ENCODE data around the gene FAM118B. TPM values are rescaled to one million over a fixed set of nuclear protein-coding genes. Genes with fewer than 3 reads are reported as not detected.
A peak's percentile ranks its signal among the peaks of the same experiment; 100 is the strongest.

FAM118B gene
- total RNA-seq, 4 donors from 2014 or later = 11.4 to 14.2 (median 11.6) TPM

DNA sequence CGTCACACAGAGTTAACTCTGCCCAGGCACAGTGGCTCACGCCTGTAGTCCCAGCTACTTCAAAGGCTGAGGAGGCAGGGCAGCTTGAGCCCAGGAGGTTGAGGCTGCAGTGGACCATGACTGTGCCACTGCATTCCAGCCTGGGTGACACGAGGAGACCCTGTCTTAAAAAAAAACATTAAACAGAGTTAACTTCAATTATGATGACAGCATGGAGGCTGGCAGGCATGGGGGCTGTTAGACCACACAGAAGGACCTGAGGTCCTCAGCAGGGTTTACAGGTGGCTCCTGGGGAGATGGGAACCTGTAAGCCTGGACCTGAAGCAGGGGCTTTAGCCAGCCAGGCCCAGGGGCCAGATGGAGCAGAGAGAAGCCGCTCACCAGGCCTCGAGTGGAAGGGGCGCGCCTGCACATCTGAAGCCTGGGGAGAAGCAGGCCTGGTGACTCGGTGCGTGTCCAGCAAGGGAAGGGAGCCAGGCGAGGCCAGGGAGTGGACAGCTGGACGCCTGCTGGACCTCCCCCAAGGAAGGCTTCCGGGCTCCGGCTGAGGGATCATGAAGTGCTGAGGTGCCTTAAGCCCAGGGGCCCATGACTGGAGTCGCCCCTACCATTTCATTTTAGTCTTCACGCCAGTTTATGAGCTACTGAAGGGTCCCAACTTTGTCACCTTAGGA lies 25.4 kb upstream of the FAM118B start:
- Histone ChIP-seq H3K9me3 (no peaks in the 10 kb centered on the region), H3K36me3 (peaks cover 0 to 61% (median 0%) of the 10 kb centered on the region in 3 donors), H3K4me3 (no peak overlapping the region), H3K4me1 (peaks cover 0 to 3% (median 0%) of the 10 kb centered on the region in 4 donors), H3K27ac (no peak overlapping the region), H3K27me3 (no peaks in the 10 kb centered on the region)
- DNase-seq (ENCODE audit: low spot score in 2 of 2) = peak in 1 of 2 donors; percentile 21
- WGBS, 2 donors = 65 to 76% methylated on average over 15 of the region's 15 CpGs
- TF ChIP-seq, protein P1, sequence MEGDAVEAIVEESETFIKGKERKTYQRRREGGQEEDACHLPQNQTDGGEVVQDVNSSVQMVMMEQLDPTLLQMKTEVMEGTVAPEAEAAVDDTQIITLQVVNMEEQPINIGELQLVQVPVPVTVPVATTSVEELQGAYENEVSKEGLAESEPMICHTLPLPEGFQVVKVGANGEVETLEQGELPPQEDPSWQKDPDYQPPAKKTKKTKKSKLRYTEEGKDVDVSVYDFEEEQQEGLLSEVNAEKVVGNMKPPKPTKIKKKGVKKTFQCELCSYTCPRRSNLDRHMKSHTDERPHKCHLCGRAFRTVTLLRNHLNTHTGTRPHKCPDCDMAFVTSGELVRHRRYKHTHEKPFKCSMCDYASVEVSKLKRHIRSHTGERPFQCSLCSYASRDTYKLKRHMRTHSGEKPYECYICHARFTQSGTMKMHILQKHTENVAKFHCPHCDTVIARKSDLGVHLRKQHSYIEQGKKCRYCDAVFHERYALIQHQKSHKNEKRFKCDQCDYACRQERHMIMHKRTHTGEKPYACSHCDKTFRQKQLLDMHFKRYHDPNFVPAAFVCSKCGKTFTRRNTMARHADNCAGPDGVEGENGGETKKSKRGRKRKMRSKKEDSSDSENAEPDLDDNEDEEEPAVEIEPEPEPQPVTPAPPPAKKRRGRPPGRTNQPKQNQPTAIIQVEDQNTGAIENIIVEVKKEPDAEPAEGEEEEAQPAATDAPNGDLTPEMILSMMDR (IDR thresholded peaks at IDR 0.05) = no peak
- TF ChIP-seq EP300 (IDR thresholded peaks at IDR 0.05) (no peak), POLR2A (IDR thresholded peaks at IDR 0.05) (no peak)

DNA sequence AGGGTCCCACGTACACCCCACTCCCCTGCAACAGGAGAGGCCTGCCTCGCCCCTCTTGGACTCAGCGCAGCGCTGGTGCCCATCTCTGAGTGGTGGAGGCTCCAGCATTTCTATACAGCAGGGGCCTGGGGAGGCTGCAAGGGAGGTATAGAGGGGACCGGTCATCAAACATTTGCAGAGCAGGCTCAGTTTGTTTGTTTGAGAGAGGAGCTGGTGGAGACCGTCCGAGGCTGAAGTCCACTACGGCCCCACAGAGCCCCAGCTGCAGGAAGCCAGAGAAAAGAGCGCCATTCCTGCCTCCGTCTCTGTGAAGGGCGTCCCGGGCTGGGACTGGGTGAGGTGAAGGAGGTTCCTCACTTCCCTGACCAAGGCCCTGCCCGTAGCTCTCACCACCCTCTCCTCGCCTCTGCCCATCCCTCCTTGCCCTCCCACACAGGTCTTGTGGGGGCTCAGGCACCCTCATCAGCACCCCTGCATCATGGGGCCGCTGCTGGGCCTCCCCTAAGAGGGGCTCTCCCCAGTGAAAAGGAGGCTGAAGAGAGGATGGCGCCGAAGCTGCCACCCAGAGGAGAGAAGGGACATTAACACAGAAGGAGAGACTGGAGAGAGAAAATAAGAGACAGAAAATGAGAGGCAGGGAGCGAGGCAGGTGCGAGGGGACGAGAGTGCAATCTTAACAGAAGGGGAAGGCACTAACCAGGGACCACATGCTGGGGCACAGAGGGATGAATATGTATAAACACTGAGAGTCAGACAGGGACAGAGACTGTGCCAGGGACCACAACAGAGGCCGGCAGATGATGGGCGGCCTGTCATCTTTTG lies 24.7 kb upstream of the FAM118B start:
- Histone ChIP-seq H3K36me3 (peaks cover 0 to 68% (median 0%) of the 10 kb centered on the region in 3 donors), H3K27me3 (no peaks in the 10 kb centered on the region), H3K4me3 (no peak overlapping the region), H3K9me3 (no peaks in the 10 kb centered on the region), H3K4me1 (peaks cover 0 to 3% (median 0%) of the 10 kb centered on the region in 4 donors), H3K27ac (no peak overlapping the region)
- TF ChIP-seq EP300 (IDR thresholded peaks at IDR 0.05) (no peak), POLR2A (IDR thresholded peaks at IDR 0.05) (no peak)
- TF ChIP-seq, protein P1 (IDR thresholded peaks at IDR 0.05) = no peak
- DNase-seq (ENCODE audit: low spot score in 2 of 2) = no peak
- WGBS, 2 donors = 79 to 84% methylated on average over 16 to 22 of the region's 22 CpGs

DNA sequence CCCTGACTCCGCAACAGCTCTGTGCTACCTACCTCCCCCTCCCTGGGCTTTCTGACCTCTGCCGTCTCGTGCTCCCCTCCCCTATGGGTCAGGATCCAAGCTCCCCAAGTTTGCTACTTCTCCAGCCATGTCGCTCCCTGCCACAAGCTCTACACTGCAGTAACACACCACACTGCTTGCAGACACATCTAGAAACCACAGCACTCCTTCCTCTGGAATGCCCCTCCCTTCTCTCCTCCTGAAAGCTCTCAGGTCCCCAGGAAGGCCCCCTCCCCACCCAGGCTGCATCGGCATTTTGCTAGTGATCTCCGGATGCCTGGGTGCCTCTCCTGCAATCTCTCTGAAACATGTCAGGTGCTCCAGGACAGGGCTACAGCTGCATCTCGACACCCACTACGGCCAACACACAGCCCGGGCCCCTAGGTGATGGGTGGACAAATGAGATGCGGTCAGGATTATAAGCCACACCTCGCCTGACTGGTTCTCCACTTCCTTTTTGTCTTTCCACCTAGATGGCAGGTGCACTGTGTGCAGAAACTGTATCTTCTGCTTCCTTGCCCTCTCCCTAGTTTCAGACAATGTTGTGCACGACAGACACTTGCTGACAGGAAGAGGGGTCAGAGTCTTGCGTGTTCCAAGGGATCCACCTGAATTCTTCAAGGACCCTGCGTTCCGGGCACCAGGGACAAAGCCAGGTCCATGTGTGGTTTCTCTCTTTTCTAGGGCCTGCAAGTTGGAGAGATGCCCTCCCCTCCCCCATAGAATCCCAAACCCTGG lies 23.1 kb upstream of the FAM118B start:
- Histone ChIP-seq H3K4me1 (peaks cover 0 to 3% (median 0%) of the 10 kb centered on the region in 4 donors), H3K27ac (no peak overlapping the region), H3K27me3 (no peaks in the 10 kb centered on the region), H3K9me3 (no peaks in the 10 kb centered on the region), H3K36me3 (peaks cover 0 to 84% (median 0%) of the 10 kb centered on the region in 3 donors), H3K4me3 (no peak overlapping the region)
- TF ChIP-seq EP300 (IDR thresholded peaks at IDR 0.05) (no peak), POLR2A (IDR thresholded peaks at IDR 0.05) (no peak)
- TF ChIP-seq, protein P1 (IDR thresholded peaks at IDR 0.05) = no peak
- no peak for DNase-seq (ENCODE audit: low spot score in 2 of 2)
- 80 to 88% methylated on average over 15 of the region's 15 CpGs for WGBS, 2 donors

DNA sequence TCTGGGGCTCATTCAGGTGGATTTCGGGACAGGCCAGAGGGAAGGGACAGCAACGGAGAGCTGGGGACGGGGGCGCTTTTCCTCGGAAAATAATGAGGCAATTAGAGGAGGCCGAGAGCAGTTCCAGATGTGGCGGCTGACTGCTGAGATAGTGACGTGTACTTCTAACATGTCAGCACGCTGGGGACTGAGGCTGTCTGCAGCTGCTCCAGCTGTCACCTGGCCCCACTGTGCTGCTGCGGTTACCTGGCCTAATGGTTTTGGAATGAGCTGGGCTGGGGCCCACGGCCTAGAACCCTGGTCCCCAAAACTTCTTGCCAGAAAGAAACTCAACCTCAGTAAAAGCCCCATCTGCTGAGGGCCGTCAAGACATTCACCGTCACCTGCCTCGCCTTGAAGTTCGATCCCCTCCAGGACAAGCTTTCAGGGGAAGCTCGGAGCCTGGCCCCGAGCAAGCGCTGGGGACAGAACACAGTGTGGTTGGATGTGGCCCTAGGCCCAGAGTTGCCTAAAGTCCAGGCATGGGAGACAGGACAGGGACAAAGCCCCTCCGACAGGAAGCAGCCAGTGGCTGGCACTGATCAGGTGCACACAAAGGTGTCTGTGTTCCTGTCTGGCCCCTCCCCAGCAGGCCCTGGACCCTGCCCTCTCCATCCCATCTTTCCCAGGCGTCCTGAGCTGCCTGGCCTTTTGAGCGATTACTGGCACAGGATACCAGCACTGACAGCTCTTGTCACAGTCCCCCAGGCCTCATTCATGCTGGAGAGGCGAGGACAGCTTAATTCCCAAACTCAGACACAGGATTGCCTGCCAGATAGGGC lies 22.3 kb upstream of the FAM118B start:
- WGBS, 2 donors = 77 to 84% methylated on average over 17 to 22 of the region's 22 CpGs
- no peak for DNase-seq (ENCODE audit: low spot score in 2 of 2)
- H3K4me3 ChIP-seq = no peak overlapping the region
- peaks cover 0 to 83% (median 0%) of the 10 kb centered on the region in 3 donors for H3K36me3 ChIP-seq
- H3K4me1 ChIP-seq = peaks cover 0 to 6% (median 0%) of the 10 kb centered on the region in 4 donors
- TF ChIP-seq EP300 (IDR thresholded peaks at IDR 0.05) (no peak), POLR2A (IDR thresholded peaks at IDR 0.05) (no peak)
- H3K27ac ChIP-seq = no peak overlapping the region
- H3K27me3 ChIP-seq = no peaks in the 10 kb centered on the region
- no peaks in the 10 kb centered on the region for H3K9me3 ChIP-seq

DNA sequence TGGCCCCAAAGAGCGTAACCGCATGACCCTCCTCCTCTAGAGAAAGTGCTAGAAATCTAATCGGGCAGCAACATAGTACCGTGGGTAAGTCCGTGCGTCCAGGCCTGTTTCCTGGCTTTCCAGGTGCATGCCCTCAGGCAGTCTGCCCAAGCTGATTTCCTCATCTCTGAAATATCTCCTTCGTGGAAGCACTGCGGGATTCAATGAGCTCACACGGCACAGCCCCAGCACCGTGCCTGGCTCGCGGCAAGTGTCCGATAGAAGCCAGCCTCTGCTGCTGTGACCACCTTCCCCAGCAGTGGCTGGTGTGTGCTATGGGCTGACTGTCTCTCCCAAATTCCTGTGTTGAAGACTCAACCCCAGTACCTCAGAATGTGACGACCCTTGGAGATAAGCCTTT lies 20.8 kb upstream of the FAM118B start:
- H3K27ac ChIP-seq = no peak overlapping the region
- no peaks in the 10 kb centered on the region for H3K9me3 ChIP-seq
- H3K4me1 ChIP-seq = peaks cover 0 to 6% (median 0%) of the 10 kb centered on the region in 4 donors
- H3K27me3 ChIP-seq = no peaks in the 10 kb centered on the region
- no peak for DNase-seq (ENCODE audit: low spot score in 2 of 2)
- peaks cover 0 to 82% (median 0%) of the 10 kb centered on the region in 3 donors for H3K36me3 ChIP-seq
- 93% methylated on average over 14 of the region's 14 CpGs for WGBS, 2 donors
- no peak for TF ChIP-seq POLR2A (IDR thresholded peaks at IDR 0.05)
- TF ChIP-seq EP300 (IDR thresholded peaks at IDR 0.05) = no peak
- TF ChIP-seq, protein P1 (IDR thresholded peaks at IDR 0.05) = no peak
- H3K4me3 ChIP-seq = no peak overlapping the region

Data from tibial nerve (tissue), 4 donors.